Stimulated activated CD4-positive, alpha-beta T cell treated with anti-CD3 and anti-CD28 coated beads, Interleukin-1b, Interleukin-23, amount 100 ng/mL, for 24 hours (primary cell): Measurements from ENCODE around the gene G6PD.
"Not testable (repeated sequence)": the region's sequence is repeated elsewhere in the genome, so short reads cannot be mapped to it uniquely, and the experiment has no call there.

ENCODE experiments used
- DNase-seq, 4 experiments: peaks; one replicate each; pipeline ENCODE4 v3.0.0-alpha.2; 2020; ENCODE audit warnings: low read depth in 4 of 4, low spot score in 1 of 4

G6PD gene

DNA sequence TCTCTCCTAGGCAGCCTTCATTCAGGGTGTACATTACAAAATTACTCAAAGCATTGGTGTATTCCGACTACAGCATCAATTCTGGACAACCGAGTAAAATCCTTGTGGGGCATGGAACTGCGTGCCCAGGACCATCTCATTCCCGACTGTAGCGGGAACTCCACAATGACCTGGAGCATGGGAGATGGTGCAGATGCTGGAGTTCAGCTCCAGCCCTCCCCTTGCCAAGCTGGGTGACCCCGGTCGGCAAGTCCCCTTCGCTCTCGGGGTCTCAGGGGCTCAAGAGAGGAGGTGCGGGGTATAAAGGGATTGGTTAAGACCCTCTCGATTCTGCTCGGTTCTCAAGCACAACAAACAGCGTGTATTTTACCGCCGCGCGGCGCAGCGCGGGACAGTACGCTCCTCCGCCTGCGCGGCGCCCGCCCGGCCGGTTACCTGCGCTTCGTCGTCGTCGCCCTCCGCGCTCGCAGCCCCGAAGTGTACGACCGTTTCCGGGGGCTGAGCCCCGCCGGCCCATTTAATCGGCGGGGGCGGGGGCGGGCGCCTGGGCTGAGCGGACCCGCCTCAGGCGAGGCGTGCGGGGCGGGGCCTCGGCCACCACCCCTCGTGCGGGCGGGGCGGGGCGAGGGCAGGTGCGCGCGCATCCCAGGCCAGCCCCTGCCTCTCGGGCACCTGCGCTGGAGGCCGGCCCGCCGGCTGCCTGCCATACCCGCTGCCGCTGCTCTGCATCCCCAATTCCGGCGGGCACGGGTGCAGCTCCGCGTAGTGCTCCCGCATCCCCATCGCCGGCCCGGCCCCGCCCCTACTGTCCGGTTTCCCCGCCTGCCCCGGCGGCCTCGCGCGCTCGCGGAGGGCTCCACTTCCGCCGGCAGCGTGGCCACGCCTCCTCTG lies at the start of gene G6PD:
Gene G6PD, minus strand, starts transcription at position 493 of the 891 bp plus-strand sequence. CDS start 691 bp downstream, outside the sequence.
- DNase-seq = peak; percentile 43 to 68 (median 60)

DNA sequence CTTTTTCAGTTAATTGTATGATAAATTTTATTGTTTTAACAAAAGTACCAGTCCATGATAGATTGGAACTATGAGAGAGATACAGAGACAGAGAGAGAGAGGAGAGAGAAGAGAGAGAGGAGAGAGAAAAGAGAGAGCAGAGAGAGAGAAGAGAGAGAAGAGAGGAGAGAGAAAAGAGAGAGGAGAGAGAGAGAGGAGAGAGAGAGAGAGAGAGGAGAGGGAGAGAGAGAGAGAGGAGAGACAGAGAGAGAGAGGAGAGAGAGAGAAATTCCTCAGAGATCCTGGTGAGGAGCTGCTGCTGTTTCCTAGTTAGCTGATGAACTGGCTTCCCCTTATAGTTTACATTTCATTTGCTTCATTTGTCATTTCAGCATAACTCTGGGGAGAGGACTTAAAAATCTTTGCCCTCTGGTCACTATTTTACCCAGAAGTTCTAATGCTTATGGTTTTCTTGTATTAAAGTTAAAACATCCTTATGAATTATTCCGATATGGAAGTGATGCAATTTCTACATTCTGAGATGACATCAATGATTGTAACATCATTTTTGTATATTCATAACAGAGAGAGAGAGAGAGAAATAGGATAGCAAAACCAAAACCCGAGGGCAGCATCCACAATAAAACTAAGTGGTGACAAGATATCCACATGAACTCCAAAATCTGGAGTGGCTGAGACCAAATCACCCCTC lies 49.1 kb upstream of the G6PD start:
- no peak for DNase-seq

DNA sequence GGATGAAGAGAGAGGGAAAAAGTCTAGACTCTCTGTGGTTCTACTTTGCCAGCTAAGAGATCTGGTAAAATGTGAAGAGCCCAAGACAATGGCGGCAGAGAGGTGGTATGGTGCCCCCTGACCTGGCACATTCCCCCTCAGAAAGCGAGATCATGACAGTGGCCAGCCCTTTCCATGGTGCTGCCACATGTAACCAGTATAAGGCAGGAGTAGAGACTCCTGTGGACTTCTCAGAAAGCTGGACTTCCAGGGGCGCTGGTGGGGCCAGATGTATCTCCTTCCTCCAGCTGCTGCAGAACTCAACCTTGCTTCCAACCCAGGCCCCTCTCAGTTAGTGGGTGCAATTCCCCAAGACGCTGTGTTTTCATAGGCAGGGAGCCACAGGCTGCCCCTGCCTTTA lies 47.8 kb upstream of the G6PD start:
- no peak for DNase-seq

DNA sequence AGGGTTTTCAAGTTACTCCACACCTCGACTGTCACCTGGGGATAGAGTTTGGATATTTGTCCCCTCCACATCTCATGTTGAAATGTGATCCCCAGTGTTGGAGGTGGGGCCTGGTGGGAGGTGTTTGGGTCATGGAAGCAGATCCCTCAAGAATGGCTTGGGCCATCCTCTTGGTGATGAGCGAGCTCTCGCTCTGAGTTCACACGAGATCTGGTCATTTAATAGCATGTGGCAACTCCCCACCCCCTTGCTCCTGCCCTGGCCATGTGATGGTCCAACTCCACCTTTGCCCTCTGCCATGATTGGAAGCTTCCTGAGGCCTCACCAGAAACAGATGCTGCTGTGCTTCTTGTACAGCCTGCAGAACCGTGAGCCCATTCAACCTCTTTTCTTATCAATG lies 46.6 kb upstream of the G6PD start:
- DNase-seq = no peak

DNA sequence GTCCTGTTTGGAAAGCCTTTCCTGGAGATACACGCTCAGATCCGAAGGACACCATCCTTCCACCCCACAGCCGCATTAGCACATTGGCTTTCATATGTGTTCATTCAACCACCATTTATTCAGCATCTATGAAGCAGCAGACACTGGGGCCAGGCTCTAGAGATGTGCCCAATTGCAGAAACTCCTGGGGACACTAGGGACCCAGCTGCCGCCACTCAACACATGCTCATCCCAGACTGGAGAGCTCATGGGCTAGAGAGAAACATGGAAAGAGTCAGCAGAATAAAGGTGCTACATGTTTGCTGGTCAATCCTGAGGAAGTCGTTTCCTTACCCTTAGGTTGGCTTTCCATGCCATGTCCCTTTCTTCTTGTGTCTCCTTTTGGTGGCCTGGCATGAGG lies 45.9 kb upstream of the G6PD start:
- no peak for DNase-seq

DNA sequence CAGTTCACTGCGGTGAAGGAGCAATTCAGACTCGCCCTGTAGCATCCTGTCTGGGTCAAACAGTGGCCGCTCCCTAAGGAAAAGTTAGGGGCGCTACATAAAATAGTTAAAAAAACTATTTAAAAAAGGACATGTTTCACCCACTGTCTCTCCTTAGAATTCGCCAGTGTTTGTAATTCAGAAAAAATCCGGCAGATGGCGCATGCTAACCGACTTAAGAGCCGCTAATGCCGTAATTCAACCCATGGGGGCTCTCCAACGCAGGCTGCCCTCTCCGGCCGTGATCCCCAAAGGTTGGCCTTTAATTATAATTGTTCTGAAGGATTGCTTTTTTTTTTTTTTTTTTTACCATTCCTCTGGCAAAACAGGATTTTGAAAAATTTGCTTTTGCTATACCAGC lies 43.8 kb upstream of the G6PD start:
- DNase-seq = not testable (repeated sequence)

DNA sequence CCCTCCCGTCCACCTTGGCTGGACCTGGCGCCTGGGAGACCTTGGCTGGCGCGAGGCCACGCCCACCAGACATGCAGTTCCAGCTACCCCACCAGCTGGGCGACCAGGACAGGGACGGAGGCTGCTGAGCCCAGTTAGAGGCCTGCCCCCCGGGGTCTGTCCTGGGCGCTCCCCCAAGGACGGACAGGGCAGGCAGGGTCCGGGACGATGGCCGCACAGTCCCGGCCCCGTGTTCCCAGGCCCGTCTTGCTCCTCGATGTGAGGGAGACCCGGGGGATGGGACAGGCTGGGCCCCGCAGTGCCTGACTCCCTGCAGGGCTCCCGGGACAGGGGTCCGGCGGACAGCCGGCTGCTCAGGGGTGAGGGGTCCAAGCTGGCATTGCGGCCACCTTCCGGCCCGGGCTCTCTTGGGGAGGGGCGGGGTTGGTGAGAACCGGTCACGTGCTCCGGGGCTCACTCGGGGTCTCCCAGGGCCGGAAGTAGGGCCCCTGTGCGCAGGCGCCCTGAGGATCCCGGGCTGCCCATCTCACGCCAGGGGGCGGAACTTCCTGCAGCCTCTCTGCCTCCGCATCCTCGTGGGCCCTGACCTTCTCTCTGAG lies 38.0 kb upstream of the G6PD start, which contains the start of gene CTAG1A:
Gene CTAG1A, plus strand, starts transcription at position 549 of the 599 bp plus-strand sequence. CDS start 74 bp downstream, outside the sequence.
- not testable (repeated sequence) for DNase-seq

DNA sequence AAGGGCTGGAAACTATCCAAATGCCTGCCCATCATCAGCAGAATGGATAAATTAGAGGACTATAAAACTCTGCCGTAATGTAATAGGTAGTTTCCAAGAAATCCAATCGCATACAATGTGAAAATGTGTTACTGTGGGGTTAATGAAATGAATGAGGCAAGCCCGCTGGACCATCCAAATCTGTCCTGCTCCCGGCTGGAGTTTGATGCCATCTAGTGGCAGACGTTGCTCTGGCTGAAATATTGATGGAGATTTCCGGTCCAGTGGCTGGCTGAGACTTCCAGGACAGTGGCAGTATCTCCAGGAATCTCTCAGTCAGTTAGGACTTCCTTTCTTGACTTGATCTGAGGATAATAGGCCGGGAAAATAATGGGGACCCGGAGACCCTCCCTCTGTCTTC lies 36.3 kb upstream of the G6PD start:
- not testable (repeated sequence) for DNase-seq

DNA sequence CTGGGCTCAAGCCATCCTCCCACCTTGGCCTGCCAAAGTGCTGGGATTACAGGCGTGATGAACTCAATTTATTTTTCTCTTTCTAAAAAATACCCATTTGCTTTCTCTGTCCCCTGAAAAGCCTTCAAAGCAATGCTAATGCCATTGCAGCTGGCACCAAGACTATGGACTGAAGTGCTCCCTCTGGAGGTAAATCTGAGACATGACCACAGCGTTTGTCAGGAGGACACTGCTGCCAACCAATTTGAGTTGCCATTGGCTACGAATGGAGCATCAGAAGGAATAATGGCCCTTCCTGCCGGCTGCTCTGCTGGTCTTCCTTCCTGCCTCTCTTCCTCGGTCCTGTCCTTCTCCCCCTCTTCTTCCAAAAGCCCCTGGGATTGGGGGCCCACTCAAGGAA lies 28.4 kb upstream of the G6PD start:
- DNase-seq = not testable (repeated sequence)

DNA sequence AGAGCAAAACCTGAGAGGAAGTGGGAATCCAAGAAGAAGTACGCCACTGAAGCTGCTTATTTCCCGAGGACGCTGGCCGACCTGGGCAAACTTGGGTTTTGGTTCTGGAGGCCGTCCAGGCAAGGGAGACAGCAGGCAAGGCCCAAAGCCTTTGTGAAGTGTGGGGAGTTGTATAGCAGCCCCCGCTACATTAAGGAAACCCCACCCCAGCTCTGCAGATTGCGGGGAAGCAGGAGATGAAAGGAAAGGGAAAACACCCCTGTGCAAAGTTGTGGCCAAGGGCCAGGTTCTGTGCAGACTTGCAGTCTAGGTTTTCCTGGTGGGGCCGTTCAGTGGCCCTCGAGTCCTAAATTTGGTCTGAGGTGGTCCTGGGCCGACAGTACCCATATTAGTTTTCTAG lies 26.4 kb upstream of the G6PD start:
- DNase-seq = not testable (repeated sequence)

DNA sequence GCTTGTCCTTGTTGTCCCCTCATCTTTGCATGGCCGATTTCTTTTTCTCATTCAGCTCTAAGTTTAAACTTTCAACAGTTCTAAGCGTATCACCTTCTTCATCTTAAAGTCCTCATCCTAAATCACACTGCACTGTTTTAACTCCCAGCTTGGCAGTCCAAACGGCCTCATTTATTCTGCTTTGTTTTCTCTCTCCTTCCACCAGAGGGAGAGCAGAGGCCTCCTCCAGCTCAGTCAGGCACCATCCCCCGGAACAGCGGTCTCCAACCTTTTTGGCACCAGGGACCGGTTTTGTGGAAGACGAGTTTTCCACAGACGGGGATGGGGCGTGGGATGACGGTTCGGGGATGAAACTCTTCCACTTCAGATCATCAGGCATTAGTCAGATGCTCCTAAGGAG lies 23.7 kb upstream of the G6PD start:
- DNase-seq = not testable (repeated sequence)

DNA sequence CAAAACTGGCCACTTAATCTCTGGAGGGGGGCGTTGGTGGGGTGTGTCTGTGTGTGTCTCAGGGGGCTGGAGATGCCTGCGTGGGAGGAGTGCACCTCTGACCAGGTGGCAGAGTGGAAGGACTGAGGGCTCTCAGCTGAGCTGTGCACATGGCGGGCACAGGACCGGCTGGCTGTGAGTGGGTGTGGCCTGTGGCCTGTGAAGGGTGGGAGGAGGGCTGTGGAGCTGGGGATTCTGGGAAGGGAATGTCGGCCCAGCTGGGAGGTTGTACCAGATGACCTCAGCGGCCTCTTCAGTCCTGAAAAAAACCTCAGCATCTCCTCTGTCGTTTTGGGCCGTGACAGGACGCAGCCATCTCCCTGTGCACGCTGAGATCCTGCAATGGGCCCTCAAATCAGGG lies 15.6 kb upstream of the G6PD start:
- DNase-seq = not testable (repeated sequence)

DNA sequence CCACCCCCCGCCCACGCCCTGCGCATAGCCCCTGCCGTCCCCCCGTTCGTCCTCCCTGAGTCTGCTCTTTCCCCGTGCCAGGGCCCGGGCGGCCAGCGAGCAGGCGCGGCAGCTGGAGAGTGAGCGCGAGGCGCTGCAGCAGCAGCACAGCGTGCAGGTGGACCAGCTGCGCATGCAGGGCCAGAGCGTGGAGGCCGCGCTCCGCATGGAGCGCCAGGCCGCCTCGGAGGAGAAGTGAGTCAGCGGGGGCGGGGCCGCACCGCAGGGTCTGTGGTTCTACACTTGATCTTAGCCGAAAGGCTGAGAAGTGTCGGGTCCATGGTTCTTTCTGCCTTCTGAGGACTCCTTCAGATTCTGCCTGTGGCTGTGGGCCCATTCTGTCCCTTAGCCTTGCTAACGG lies 13.7 kb upstream of the G6PD start:
- not testable (repeated sequence) for DNase-seq

DNA sequence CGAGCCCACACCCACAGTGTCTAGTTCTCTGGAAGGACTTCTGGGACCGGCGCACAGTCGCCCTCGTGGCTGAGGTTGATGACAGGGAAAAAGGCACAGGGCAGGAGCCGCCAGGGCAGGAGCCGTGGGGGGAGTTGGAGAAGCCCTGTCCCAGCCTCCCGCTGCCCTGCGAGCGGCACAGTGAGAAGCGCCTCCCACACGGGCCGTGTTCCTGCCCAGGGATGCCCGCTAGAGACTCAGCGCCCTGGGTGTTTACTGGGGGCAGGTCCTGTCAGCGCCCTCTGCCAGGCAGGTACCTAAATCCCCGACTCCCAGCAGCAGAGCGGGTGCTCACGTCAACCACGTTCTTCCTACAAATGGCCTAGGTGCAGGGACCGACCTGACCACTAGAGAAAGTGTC lies 12.2 kb upstream of the G6PD start:
- DNase-seq = not testable (repeated sequence)

DNA sequence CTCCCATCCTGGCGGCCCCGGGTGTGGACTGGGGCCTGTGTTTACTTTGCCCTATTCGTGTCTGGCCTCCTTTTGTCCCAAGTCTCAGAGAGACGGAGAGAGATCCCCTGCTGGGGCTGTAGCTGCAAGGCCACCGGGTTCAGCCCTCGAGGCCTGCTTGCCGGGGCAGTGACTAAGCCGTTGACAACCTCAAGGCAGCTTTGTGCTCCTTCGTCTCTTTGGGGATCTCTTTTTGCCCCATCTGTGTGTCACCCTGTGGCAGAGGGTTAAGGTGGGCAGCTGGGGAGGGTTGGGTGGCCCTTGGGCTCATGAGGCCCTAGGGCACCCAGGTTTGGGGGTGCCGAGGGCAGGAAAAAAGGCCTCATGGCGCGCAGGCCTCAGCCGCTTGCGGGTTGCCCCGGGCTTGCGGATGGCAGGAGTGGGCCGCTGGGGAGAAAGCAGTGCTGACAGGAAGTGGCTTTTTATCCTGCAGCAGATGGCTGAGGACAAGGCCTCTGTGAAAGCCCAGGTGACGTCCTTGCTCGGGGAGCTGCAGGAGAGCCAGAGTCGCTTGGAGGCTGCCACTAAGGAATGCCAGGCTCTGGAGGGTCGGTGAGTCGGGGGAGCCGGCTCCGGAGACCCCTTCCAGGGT lies 11.5 kb upstream of the G6PD start:
- DNase-seq = not testable (repeated sequence)

DNA sequence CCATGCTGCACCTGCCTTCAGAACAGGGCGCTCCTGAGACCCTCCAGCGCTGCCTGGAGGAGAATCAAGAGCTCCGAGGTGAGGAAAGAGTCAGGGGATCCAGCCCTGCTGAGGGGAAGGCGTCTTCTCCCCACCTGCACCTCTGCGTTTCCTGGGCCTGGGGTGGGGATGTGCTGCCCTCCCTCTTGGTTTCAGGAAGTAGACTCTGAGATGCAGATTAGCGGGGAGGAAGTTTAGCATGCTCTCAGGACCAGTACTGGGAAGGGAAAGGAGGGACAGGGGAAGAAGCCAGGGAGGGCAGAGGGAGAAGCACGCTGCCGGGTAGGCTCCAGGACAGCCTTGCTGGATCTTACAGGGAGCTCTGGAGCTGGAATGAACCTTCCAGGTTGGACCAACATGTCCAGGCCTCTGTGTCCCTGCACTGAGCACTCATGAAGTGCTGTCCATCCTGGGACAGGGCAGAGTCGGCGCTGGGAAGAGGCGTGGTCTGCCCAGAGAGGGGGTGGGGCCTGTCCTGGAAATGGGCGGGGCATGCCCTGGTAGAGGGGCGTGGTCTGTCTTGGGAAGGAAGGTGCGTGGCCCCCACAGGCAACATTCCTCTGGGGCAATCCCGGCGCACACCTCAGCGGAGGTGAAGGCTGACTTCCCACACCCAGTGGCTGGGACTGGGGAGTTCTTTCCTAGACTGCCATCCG lies 5.6 kb upstream of the G6PD start:
- DNase-seq = not testable (repeated sequence)

DNA sequence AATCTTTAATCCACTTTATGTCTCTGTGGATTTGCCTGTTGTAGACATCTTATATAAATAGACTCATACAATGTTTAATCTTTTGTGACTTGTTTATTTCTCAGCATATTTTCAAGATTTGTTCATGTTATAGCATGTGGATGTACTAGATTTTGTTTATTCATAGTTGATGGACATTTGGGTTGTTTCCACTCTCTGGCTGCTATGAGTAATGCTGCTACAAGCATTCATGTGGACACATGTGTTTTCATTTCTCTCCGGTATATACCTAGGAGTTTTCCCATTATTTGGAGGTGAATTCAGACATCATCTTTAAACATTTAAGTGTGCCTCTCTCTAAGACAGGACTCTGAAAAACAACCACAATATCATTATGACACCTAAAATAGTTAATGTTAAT lies 3.1 kb upstream of the G6PD start:
- DNase-seq = no peak

DNA sequence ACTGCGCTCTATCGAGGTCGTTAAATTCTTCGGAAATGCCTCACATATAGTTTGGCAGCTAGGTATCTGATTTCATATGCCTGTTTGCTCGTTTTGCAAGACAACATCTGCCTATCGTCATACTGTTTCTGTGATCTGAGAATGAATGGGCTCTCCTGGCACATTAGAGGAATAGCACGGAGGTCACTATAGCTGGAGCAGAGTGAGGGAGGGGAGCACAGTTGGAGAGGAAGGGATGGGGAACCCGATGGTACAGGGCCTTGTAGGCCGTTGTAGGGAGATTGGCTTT lies 1.3 kb upstream of the G6PD start:
- no peak for DNase-seq

DNA sequence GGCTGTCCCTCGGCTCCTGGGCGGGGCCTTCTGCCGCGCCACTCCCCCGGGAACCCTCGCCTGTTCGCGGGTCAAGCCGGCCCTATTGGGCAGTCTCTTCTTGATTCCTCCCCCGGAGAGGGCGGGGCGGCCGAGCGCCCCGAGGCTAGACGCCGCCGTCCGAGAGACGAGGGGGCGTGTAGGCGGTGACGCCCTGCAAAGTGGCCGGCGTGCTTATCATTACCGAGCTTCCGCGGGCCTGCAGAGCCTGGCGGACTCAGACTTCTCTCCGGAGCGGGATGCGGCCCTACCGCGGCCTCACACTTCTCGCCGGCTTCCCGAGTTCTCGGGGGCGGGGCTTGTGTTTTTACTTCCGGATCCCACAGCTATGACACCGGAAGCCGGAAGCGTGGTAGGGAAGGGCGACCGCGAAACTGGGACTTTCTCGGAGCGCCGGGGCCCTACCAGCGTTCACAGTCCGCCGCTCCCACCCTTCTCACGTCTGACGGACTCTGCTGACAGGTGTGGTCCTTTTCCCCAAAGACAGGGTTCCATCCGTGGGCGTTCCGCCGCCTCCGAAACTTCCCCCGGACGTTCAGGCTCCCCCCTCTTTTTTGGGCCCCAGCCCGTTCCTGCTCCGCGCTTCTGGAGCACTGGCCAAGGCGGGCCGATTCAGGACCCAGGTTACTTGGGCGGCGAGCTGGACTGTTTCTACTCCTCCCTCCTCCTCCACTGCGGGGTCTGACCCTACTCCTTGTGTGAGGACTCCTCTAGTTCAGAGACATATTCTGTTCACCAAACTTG lies 790 bp upstream of the G6PD start, which contains the start of gene IKBKG:
Gene IKBKG, plus strand, starts transcription at position 376 of the 783 bp plus-strand sequence. CDS start 4,383 bp downstream, outside the sequence.
- peak; percentile 60 to 80 (median 70) for DNase-seq
